Measurements from ENCODE around the gene OTUD1.

OTUD1 gene

DNA sequence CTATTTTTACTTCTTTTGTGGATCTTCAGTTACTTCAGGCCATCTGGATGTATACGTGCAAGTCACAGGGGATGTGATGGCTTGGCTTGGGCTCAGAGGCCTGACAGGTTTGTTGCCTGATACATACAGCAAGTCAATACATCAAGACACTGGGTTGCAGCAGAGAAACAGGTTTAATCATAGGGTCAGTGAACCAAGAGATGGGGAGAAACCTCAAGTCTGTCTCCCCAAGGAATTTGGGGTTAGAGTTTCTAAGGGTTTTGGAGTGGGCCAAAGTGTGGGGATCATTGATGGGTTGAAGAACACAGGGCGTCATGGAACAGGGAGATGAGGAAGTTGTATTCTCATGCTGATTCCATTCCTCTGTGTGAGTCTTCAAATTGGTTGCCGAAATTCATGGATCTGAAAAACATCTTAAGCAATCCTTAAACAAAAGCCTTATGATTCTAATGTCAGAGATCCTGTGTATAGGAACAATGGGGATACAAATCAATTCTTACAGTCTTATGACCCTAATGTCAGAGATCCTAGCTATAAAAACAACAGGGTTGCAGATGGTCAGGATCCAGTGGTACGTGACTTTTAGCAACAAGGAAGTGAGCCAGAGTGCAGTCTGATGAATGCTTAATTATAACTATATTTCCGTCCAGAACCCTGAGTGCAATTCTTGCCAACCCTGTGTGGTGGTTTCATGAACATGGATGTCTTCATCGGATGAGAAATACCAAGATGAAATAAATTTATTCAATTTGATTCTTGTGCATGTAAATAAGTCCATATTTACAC lies 18.9 kb downstream of the OTUD1 start:
- H3K4me3 ChIP-seq (ENCODE audit: low read depth, low read length), result no peak overlapping the region
- DNase-seq (ENCODE audit: low read depth), result no peak

DNA sequence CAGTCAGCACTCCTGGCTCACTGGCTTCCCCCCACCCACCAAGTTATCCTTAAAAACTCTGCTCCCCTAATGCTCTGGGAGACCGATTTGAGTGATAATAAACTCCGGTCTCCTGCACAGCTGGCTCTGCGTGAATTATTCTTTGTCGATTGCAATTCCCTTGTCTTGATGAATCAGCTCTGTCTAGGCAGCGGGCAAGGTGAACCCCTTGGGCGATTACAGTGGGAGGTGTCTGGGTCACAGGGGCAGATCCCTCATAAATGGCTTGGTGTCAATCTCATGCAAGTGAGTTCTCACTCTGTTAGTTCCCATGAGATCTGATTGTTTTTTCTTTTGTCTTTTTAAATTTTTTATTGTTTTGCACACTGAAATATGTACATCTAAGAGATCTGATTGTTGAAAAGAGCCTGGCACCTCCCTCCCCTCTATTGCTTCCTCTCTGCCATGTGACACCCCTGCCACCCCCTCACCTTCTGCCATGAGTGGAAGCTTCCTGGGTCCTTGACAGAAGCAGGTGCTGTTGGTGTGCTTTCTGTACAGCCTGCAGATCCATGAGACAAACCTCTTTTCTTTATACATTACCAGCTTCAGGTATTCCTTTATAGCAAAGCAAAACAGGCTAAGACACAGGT lies 20.5 kb downstream of the OTUD1 start:
- no peak for DNase-seq (ENCODE audit: low read depth)
- no peak overlapping the region for H3K4me3 ChIP-seq (ENCODE audit: low read depth, low read length)

DNA sequence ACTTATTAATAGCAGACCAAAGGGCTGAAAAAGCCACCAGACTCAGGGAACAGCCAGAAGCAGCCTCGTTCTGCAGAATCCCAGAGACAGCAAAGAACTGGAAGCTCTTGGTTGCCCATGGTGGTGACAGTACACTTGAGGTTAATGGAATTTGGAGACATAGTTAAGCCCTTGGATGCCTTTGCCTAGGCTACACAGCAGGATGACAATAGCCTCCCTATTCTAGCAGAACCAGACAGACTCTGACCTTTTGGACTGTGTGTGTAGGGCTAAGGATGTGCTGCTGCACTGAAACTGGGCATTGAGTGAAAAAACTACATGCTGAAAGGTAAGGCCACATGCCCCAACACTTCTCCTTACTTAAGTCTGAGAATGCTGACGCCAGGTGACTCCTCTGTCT lies 22.7 kb downstream of the OTUD1 start:
- DNase-seq (ENCODE audit: low read depth), result no peak
- H3K4me3 ChIP-seq (ENCODE audit: low read depth, low read length), result no peak overlapping the region

DNA sequence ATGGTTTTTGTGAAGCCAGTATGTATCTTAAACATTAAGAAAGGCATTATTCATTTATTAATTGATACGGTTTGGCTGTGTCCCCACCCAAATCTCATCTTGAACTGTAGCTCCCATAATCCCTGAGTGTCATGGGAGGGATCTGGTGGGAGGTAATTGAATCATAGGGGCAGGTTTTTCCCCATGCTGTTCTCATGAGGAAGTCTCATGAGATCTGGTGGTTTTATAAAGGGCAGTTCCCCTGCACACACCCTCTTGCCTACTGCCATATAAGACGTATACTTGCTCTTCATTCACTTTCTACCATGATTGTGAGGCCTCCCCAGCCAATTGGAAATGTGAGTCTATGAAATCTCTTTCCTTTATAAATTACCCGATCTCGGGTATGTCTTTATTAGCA lies 28.1 kb downstream of the OTUD1 start:
- H3K4me3 ChIP-seq (ENCODE audit: low read depth, low read length), result no peak overlapping the region
- DNase-seq (ENCODE audit: low read depth), result no peak

DNA sequence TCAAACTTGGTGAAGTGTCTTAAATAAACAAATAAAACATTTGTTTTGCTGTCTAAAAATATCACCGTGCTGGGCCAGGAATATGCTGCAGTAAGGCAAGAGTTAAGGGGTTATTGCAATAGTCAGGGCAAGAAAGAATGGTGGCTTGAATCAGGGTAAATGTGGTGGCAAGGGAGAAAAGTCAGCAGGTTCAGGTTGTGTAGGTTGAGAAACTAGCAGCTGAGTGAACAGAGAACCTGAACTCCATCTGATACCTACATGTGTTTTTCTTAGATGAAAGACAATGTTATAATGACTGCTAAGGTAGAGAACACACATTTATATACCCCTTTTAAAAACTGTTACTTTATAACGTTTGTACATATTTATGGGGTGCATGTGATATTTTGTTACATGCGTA lies 28.7 kb downstream of the OTUD1 start:
- no peak for DNase-seq (ENCODE audit: low read depth)
- no peak overlapping the region for H3K4me3 ChIP-seq (ENCODE audit: low read depth, low read length)

DNA sequence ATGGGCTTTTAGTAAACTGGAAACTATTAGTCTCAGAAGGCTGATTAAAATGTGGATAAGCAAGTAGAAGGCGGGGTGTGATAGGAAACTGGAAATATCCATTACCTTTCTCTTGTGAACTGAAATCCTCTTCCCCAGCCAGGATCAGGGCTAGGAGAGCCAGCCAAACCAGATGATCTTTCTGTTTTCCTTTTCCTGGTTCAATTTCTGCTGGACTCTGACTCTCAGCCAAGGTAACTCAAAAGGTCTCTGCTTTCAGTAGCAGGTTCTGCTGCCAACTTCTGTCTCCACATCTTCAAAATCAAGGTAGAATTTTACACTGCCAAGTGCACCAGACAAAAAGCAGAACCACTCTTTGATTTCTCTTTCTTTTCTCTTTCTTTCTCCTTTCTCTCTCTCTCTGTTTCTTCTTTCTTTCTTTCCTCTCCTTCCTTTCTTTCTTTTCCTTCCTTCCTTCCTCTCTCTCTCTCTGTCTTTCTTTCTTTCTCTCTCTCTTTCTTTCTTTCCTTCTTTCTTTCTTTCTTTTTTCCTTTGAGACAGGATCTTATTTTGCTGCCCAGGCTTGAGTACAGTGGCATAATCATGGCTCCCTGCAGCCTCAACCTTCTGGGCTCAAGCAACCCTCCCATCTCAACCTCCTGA lies 30.8 kb downstream of the OTUD1 start:
- no peak overlapping the region for H3K4me3 ChIP-seq (ENCODE audit: low read depth, low read length)
- no peak for DNase-seq (ENCODE audit: low read depth)

DNA sequence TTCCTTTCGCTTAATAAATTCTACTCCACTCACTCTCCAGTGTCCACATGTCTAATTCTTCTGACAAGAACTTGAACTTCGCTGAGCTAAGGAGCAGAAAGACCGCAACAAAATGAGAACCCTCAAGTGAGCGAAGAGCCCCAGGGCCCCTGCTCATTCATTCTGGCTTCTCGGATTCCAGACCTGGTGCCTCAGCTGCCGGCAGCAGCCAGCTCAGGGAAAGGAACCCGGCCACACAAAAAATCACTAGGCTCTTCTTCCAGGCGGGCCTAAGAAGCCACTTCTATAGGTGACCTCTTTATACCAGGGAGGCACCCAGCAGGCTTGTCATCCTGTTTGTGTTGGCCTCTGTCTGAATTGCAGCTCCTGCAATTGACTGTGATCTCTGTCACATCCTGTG lies 33.3 kb downstream of the OTUD1 start:
- no peak overlapping the region for H3K4me3 ChIP-seq (ENCODE audit: low read depth, low read length)
- no peak for DNase-seq (ENCODE audit: low read depth)

DNA sequence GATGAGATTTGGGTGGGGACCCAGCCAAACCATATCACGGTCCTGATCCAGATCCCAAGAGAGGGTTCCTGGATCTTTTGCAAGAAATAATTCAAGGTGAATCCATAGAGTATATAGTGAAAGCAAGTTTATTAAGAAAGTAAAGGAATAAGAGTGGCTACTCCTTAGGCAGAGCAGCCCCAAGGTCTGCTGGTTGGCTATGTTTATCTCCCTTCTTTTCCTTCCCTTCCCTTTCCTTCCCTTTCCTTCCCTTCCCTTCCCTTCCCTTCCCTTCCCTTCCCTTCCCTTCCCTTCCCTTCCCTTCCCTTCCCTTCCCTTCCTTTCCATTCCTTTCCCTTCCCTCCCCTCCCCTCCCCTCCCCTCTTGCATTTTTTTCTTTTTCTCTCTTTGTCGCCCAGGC lies 35.2 kb downstream of the OTUD1 start:
- no peak overlapping the region for H3K4me3 ChIP-seq (ENCODE audit: low read depth, low read length)
- no peak for DNase-seq (ENCODE audit: low read depth)

DNA sequence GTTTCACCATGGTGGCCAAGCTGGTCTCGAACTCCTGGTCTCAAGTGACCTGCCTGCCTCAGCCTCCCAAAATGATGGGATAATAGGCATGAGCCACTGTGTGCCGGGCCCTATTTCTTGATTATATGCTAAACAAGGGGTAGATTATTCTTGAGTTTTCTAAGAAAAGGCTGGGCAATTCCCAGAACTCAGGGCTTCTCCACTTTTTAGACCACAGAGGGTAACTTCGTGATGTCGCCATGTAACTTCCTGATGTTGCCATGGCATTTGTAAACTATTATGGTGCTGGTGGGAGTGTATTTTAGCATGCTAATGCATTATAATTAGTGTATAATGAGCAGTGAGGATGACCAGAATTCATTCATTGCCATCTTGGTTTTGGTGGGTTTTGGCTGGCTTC lies 35.8 kb downstream of the OTUD1 start:
- H3K4me3 ChIP-seq (ENCODE audit: low read depth, low read length), result no peak overlapping the region
- no peak for DNase-seq (ENCODE audit: low read depth)

DNA sequence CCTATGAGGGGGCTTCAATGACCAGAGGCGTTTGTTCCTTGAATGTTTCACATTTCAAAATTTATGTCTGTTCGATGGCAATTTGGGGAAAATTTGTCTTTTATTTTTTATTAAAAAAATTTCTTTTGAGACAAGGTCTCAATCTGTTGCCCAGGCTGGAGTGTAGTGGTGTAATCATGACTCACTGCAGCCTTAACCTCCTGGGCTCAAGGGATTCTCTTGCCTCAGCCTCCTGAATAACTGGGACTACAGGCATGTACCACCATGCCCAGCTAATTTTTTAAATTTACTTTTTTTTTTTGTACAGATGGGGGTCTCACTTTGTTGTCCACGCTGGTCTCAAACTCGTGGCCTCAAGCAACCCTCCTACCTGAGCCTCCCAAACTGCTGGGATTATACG lies 39.7 kb downstream of the OTUD1 start:
- no peak overlapping the region for H3K4me3 ChIP-seq (ENCODE audit: low read depth, low read length)
- DNase-seq (ENCODE audit: low read depth), result no peak

DNA sequence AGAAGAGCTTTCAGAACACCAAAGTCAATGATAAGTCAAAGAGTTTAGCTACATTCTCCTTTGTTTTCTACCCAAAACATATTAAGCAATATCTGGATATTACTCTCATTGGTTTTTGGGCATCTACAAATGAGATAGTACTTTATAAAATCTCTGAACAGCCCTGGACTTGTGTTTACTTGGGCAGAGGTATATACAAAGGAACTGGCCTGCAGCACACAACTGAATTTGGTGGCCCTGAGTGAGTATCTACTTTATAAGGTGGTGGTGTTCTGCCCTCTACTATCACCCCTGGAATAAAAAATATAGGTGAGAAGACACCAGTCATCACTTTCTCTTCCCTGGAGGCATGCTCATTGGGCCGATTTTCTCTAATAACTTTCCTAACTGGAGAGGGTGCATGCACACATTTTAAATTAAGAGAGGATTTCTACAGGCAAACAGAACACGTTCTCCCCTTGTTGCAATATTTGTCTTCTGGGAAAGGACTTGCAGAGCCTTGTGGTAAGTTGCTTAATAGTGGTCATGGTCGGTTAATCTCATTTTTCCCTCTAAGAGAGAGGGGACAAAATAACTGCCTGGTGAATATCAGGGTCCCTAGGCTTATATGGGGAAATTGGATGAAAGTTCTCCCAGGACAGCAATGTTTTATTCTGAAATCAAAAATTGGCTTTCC lies 41.1 kb downstream of the OTUD1 start:
- H3K4me3 ChIP-seq (ENCODE audit: low read depth, low read length), result no peak overlapping the region
- no peak for DNase-seq (ENCODE audit: low read depth)

DNA sequence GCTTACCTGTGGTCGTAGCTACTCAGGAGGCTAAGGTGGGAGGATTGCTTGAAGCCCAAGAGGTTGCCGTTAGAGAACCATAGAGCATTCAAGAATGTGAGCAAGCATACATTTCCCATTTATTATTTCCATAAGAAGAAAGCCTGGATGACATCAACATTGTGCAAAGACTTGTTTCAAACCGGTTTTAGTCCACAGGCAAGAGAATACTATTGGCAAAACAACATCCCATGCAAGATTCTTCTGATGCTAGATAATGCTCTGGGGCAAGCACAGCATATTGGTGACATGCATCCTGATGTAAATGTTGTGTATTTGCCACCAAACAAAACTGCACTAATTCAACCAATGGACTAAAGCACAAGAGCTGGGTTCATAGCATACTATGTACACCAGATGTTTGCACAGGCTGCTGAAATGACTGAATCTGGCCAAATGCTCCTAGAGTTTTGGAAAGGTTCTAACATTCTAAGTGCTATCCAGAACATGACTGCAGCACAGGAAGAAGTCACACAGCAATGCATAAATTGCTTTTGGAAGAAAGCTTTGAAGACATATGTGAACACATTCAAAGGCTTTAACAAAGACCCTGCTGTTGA lies 42.6 kb downstream of the OTUD1 start:
- H3K4me3 ChIP-seq (ENCODE audit: low read depth, low read length), result no peak overlapping the region
- DNase-seq (ENCODE audit: low read depth), result no peak

DNA sequence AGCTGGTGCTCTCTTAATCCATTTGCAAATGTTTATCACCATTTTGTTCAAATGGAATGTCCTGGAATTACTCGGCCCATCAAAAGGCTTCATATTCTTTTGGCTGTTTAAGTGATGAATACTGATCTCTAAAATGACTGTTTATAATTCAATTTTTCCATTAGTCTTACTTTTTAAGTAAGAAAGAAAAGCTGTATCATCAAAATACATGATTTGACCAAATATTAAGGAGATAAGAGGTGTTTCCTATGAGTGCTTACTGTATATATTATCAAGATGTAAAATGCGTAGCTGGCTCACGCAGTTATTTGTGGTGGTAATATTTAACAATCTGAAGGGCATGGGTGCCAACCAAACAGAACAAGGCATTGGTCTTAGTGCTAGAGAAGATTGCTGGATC lies 51.2 kb downstream of the OTUD1 start:
- DNase-seq (ENCODE audit: low read depth), result no peak
- H3K4me3 ChIP-seq (ENCODE audit: low read depth, low read length), result no peak overlapping the region

Measured in skeletal muscle cell (primary cell).